Esophagus (tissue), 2 donors: ENCODE results near the gene ICAM5. TPM values are rescaled to one million over a fixed set of nuclear protein-coding genes. Genes with fewer than 3 reads are reported as not detected.
A peak's percentile ranks its signal among the peaks of the same experiment; 100 is the strongest.

Experiments used
- H3K27ac ChIP-seq, 2 donors: one replicate each; pipeline ENCODE4 v1.5.1; 2013; ENCODE audit warnings: low read depth in 2 of 2, mild to moderate bottlenecking in 2 of 2, inconsistent platforms in 1 of 2, low read length in 1 of 2, moderate library complexity in 1 of 2
- H3K27me3 ChIP-seq, 2 donors: one replicate each; pipeline ENCODE4 v1.6.1; 2013; ENCODE audit warnings: low read length in 2 of 2, control low read depth in 1 of 2, mild to moderate bottlenecking in 1 of 2; ENCODE audit not compliant: insufficient read depth in 2 of 2, control insufficient read depth in 1 of 2
- H3K36me3 ChIP-seq, 2 donors: one replicate each; pipeline ENCODE4 v1.6.1; 2013; ENCODE audit warnings: low read length in 1 of 2; ENCODE audit not compliant: control insufficient read depth in 2 of 2, insufficient read depth in 2 of 2
- H3K4me1 ChIP-seq, 2 donors: one replicate each; pipeline ENCODE4 v1.6.1; 2013; ENCODE audit warnings: low read length in 1 of 2; ENCODE audit not compliant: control insufficient read depth in 2 of 2, insufficient read depth in 2 of 2
- H3K4me3 ChIP-seq, 2 donors: one replicate each; pipeline ENCODE4 v1.5.1; 2013; ENCODE audit warnings: low read length in 2 of 2, mild to moderate bottlenecking in 2 of 2, low read depth in 1 of 2, moderate library complexity in 1 of 2
- H3K9me3 ChIP-seq, 2 donors: one replicate each; pipeline ENCODE4 v1.6.1; 2013; ENCODE audit warnings: mild to moderate bottlenecking in 2 of 2, low read depth in 1 of 2, low read length in 1 of 2, moderate library complexity in 1 of 2; ENCODE audit not compliant: control insufficient read depth in 2 of 2, insufficient read depth in 1 of 2
- WGBS, 2 donors: extraction: QIAGEN DNeasy Blood & Tissue Kit; methylation state at CpG; one replicate each; pipeline ENCODE4 v1.1.7; 2013; 5-methylcytosine and 5-hydroxymethylcytosine counted together
- polyA plus RNA-seq, 2 donors: library from polyadenylated mRNA; stranded (reverse); fragments of 200-250 nt; gene quantifications; one replicate each; pipeline ENCODE4 v1.2.3, GENCODE V29; 2013
- donor health status: healthy with polysubstance abuse.
- donor health status: Bipolar disorder and iron deficiency.

ICAM5 gene
- polyA plus RNA-seq, 2 donors, result 0.27 to 0.45 TPM

- no peak overlapping the region for H3K27ac ChIP-seq
- H3K4me3 ChIP-seq, result no peak overlapping the region
- peaks cover 16 to 30% of the 10 kb centered on the region in 2 donors for H3K36me3 ChIP-seq
- WGBS, 2 donors, result 84 to 92% methylated on average over 2 of the region's 2 CpGs
- no peaks in the 10 kb centered on the region for H3K27me3 ChIP-seq
- H3K9me3 ChIP-seq, result no peaks in the 10 kb centered on the region
- peaks cover 0 to 4% of the 10 kb centered on the region in 2 donors for H3K4me1 ChIP-seq
Observed at GRCh38 chr19:10255358-10255757, 34.4 kb upstream of the ICAM5 start.

- 82 to 85% methylated on average over 16 to 18 of the region's 18 CpGs for WGBS, 2 donors
- no peak overlapping the region for H3K4me3 ChIP-seq
- no peak overlapping the region for H3K27ac ChIP-seq
- H3K9me3 ChIP-seq, result no peaks in the 10 kb centered on the region
- H3K36me3 ChIP-seq, result peaks cover 16 to 30% of the 10 kb centered on the region in 2 donors
- peaks cover 0 to 4% of the 10 kb centered on the region in 2 donors for H3K4me1 ChIP-seq
- no peaks in the 10 kb centered on the region for H3K27me3 ChIP-seq
Observed at GRCh38 chr19:10256551-10256950, 33.2 kb upstream of the ICAM5 start.

GRCh38 chr19:10256970-10257615, 32.7 kb upstream of the ICAM5 start:
- H3K27ac ChIP-seq, result no peak overlapping the region
- H3K36me3 ChIP-seq, result peaks cover 16 to 30% of the 10 kb centered on the region in 2 donors
- WGBS, 2 donors, result 82 to 87% methylated on average over 9 of the region's 9 CpGs
- H3K4me1 ChIP-seq, result peaks cover 0 to 4% of the 10 kb centered on the region in 2 donors
- H3K27me3 ChIP-seq, result no peaks in the 10 kb centered on the region
- H3K4me3 ChIP-seq, result no peak overlapping the region
- no peaks in the 10 kb centered on the region for H3K9me3 ChIP-seq

- Histone ChIP-seq H3K36me3 (peaks cover 16 to 30% of the 10 kb centered on the region in 2 donors), H3K27ac (no peak overlapping the region), H3K4me1 (peaks cover 0 to 4% of the 10 kb centered on the region in 2 donors), H3K9me3 (no peaks in the 10 kb centered on the region), H3K4me3 (no peak overlapping the region), H3K27me3 (no peaks in the 10 kb centered on the region)
- 94 to 96% methylated on average over 18 of the region's 18 CpGs for WGBS, 2 donors
Observed at GRCh38 chr19:10258080-10258710, 31.6 kb upstream of the ICAM5 start.

- Histone ChIP-seq H3K36me3 (peaks cover 15 to 26% of the 10 kb centered on the region in 2 donors), H3K27ac (peak overlapping the region in 1 of 2 donors; percentile 58), H3K27me3 (no peaks in the 10 kb centered on the region), H3K9me3 (no peaks in the 10 kb centered on the region), H3K4me1 (peaks cover 0 to 4% of the 10 kb centered on the region in 2 donors), H3K4me3 (no peak overlapping the region)
- WGBS, 2 donors, result 47 to 52% methylated on average over 31 to 32 of the region's 32 CpGs
Observed at GRCh38 chr19:10259162-10259905, 30.4 kb upstream of the ICAM5 start.

- Histone ChIP-seq H3K27ac (peak overlapping the region in 1 of 2 donors; percentile 57), H3K27me3 (no peaks in the 10 kb centered on the region)
Observed at GRCh38 chr19:10260141-10260584, 29.6 kb upstream of the ICAM5 start.

GRCh38 chr19:10262771-10263170, 27.0 kb upstream of the ICAM5 start:
- no peak overlapping the region for H3K4me3 ChIP-seq
- 77 to 79% methylated on average over 7 of the region's 7 CpGs for WGBS, 2 donors
- H3K27ac ChIP-seq, result no peak overlapping the region
- no peaks in the 10 kb centered on the region for H3K27me3 ChIP-seq
- peaks cover 0 to 4% of the 10 kb centered on the region in 2 donors for H3K4me1 ChIP-seq
- H3K36me3 ChIP-seq, result peaks cover 0 to 8% of the 10 kb centered on the region in 2 donors
- no peaks in the 10 kb centered on the region for H3K9me3 ChIP-seq

More at GRCh38 chr19:10260141-10260584, 29.6 kb upstream of the ICAM5 start:
- WGBS, 2 donors, result 43 to 57% methylated on average over 8 of the region's 8 CpGs
- Histone ChIP-seq H3K36me3 (peaks cover 11 to 21% of the 10 kb centered on the region in 2 donors), H3K4me3 (no peak overlapping the region), H3K9me3 (no peaks in the 10 kb centered on the region), H3K4me1 (peaks cover 0 to 4% of the 10 kb centered on the region in 2 donors)

- Histone ChIP-seq H3K36me3 (no peaks in the 10 kb centered on the region), H3K27me3 (no peaks in the 10 kb centered on the region), H3K4me3 (no peak overlapping the region), H3K27ac (no peak overlapping the region), H3K9me3 (no peaks in the 10 kb centered on the region), H3K4me1 (peaks cover 5 to 7% of the 10 kb centered on the region in 2 donors)
- 80 to 86% methylated on average over 7 of the region's 7 CpGs for WGBS, 2 donors
Observed at GRCh38 chr19:10266706-10267105, 23.0 kb upstream of the ICAM5 start.

- Histone ChIP-seq H3K4me1 (peaks cover 5 to 7% of the 10 kb centered on the region in 2 donors), H3K36me3 (no peaks in the 10 kb centered on the region), H3K9me3 (no peaks in the 10 kb centered on the region), H3K4me3 (no peak overlapping the region), H3K27me3 (no peaks in the 10 kb centered on the region), H3K27ac (peak overlapping the region in 1 of 2 donors; percentile 53)
- WGBS, 2 donors, result 58 to 68% methylated on average over 5 to 6 of the region's 6 CpGs
Observed at GRCh38 chr19:10268071-10268470, 21.7 kb upstream of the ICAM5 start.
